Adrenal gland (tissue), 5 donors: Measurements from ENCODE around the gene OR6A2.

Source experiments
- POLR2A ChIP-seq, 2 donors: fragments of 450-650 bp; IDR thresholded peaks; one replicate each; pipeline ENCODE4 v1.6.1; 2017; ENCODE audit warnings: antibody characterized with exemption in 2 of 2, mild to moderate bottlenecking in 2 of 2, moderate library complexity in 1 of 2
- TF ChIP-seq, protein P1 (sequence below), 6 experiments: fragments of 450-650 bp in 4 of 6; fragments of 200-600 bp in 2 of 6; sonication (generic) in 1 of 6; IDR thresholded peaks; 1 replicate in 5 of 6; 2 replicates in 1 of 6; pipeline versions ENCODE4 v1.5.1 to v1.8.0; 2016 to 2021; ENCODE audit warnings: antibody characterized with exemption in 6 of 6, mild to moderate bottlenecking in 2 of 6, moderate library complexity in 1 of 6
- donor health status: DM: no; HTN: no; CAD: no.

DNA sequence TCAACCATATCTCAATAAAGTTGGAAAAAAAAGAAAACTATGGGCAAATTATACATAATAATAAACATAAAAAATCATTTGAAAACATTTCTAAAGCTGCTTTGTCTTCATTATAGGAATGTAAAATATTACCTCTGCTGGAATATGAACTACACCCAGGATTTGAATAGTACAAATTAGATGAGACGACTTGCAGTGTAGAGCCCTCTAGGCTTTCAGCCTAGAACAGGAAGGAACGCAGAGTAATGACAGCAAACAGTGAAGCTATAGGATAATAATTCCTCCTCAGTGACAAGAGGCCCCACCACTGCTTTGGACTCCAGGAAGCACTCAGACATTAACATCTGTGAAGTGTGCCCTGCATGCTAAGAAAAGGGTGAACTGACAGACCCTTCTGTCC, 8.9 kb downstream of the OR6A2 start:
- TF ChIP-seq, protein P1, sequence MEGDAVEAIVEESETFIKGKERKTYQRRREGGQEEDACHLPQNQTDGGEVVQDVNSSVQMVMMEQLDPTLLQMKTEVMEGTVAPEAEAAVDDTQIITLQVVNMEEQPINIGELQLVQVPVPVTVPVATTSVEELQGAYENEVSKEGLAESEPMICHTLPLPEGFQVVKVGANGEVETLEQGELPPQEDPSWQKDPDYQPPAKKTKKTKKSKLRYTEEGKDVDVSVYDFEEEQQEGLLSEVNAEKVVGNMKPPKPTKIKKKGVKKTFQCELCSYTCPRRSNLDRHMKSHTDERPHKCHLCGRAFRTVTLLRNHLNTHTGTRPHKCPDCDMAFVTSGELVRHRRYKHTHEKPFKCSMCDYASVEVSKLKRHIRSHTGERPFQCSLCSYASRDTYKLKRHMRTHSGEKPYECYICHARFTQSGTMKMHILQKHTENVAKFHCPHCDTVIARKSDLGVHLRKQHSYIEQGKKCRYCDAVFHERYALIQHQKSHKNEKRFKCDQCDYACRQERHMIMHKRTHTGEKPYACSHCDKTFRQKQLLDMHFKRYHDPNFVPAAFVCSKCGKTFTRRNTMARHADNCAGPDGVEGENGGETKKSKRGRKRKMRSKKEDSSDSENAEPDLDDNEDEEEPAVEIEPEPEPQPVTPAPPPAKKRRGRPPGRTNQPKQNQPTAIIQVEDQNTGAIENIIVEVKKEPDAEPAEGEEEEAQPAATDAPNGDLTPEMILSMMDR (IDR thresholded peaks at IDR 0.05) = no peak
- no peak for TF ChIP-seq POLR2A (IDR thresholded peaks at IDR 0.05)
